GM12892 (cell line): ENCODE results near the gene SSR3.
"Not testable (repeated sequence)": the region's sequence is repeated elsewhere in the genome, so short reads cannot be mapped to it uniquely, and the experiment has no call there.

Experiments
- DNase-seq: peaks from one replicate; pipeline ENCODE4 v3.0.0; 2011; ENCODE audit not compliant: insufficient read length
- FAIRE-seq: peaks from 2 replicates; lab custom pipeline; 2011; peaks lifted over from hg19 to GRCh38; lab: Jason Lieb, UNC
- POLR2A ChIP-seq: IDR thresholded peaks from 2 replicates; pipeline ENCODE4 v1.6.1; 2011; ENCODE audit warnings: low read depth, low read length, control low read depth
- POLR2AphosphoS5 ChIP-seq: IDR thresholded peaks from 2 replicates; pipeline ENCODE4 v1.6.1; 2011; ENCODE audit warnings: low read depth, low read length, control low read depth
- TAF1 ChIP-seq: IDR thresholded peaks from 2 replicates; pipeline ENCODE4 v1.6.1; 2011; ENCODE audit warnings: low read depth, mild to moderate bottlenecking, control low read depth, low read length, borderline replicate concordance

The SSR3 gene

DNA sequence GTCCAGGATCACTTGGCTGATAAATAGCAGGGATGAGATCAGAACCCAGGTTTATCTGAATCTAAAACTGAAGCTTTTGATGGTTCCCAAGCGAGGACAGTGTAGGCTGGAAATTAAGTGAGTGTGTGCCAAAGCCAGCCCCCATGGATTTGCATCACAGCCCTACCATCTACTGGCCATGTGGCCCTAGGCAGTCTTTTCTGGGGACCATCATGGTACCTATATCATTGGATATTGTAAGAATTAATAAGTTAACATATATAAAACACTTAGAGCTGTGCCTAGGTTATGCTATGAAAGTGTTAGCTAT, 32.8 kb upstream of the SSR3 start:
- peak; percentile 48 for FAIRE-seq
- DNase-seq = no peak
- TF ChIP-seq POLR2A (no peak), TAF1 (no peak), POLR2AphosphoS5 (no peak)

DNA sequence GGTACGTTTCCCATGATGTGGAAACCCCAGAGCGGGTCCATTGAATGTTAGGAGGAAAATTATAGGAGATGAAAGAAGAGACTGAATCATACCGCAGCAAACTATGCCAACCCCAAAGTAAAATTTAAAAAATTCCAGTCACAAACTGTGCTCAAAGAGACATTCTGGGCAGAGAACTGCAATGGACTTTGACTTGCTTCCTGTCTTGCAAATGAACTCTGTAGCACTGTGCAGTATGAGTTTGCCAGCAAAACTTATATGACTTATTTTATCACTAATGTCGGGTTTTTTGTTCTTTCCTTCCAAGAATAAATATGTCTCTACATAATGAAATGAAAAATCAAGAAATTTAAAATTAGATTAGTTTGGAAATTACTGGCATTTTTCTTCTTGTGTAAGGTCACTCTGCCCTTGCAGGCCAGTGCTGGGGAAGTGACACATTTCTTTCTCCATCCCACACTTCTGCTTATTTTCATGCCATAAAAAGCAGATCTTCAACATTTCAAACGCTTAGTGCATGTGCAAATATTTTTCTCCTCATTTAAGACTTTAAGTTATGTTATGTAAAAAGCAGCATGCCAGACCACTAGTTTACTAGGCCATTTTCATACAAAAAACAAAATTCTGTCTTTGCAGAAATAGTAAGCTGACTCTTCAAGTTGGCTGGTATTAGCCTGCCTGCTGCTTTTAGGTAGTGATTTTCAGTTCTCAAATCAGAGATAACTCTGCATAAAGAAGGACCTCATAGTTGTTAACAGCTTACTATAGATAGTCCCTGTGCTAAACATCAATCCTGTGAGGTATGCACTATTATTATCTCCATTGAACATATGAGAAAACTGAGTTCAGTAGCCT, 32.2 kb upstream of the SSR3 start:
- FAIRE-seq = peak; percentile 24
- DNase-seq = no peak

DNA sequence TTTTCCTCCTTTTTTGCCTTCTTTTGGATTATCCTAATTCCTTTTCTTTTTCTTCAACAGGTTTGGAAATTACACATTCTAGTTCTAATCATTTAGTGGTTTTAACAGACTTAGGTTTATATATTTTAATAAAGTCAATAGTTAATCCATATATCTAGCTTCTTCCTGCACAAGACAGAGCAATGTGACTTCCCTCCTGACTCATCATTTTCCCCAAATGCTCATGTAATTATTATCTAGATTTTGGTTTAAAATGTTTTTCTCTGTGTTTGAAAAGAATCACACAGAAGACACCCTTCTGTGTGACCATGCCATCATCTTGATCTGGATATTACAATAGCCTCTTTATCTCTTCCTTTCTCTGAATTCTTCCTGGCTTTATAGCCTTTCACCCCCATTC, 28.6 kb upstream of the SSR3 start:
- DNase-seq (no peak), FAIRE-seq (no peak)
- no peak for TF ChIP-seq POLR2A

More for the DNA sequence above, 32.2 kb upstream of the SSR3 start:
- TF ChIP-seq POLR2A = no peak
- TF ChIP-seq TAF1 = no peak
- no peak for TF ChIP-seq POLR2AphosphoS5

DNA sequence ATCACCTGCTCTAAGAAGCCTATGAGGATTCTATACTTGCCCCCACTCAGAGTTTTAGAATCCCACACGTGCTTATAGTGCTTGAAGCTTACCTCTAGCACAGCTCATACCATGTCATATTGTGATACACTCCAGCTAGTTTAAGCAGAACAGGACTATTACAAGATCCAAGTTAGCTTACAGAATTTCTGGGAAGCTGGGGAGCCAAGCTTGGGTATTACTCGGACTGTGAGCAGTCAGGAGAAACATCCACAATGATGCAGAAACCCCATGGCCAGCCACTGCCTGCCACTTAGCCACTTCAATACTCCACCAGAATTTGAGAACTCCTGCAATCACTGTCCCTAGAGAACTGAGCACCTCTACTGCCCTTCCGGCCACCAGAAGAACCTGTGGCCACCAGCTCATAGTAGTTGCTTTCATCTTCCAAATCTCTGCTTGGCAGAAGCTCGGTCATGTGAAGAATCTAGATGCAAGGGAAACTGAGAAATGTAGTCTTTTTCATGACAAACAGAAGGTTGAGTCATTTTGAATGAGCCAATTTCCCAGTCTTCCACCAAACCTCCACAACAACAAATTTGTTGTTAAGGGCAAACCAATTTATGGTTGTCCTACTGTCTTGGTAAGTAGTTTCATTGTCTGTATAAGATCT, 27.7 kb upstream of the SSR3 start:
- FAIRE-seq (peak; percentile 56), DNase-seq (no peak)
- TF ChIP-seq POLR2AphosphoS5 (no peak), TAF1 (no peak), POLR2A (no peak)

DNA sequence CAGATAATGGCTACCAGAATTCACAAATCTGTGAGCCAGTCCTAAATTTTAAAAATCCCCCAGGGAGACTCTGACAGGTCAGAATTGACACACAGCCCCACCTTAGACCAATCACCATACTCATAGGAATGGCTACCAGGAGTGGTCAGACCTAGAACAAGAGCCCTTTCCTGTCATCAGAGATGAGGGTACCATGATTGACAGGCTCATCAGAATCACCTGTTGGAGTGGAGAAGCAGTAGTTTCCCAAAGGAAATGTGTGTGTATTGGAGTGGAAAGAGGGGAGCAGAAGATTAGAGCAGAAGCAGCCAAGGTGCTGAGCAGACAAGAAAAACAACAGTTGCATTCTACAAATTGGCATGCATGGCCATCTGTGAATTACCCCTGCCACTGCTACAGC, 27.0 kb upstream of the SSR3 start:
- DNase-seq (no peak), FAIRE-seq (no peak)
- TF ChIP-seq POLR2A (no peak), TAF1 (no peak), POLR2AphosphoS5 (no peak)

DNA sequence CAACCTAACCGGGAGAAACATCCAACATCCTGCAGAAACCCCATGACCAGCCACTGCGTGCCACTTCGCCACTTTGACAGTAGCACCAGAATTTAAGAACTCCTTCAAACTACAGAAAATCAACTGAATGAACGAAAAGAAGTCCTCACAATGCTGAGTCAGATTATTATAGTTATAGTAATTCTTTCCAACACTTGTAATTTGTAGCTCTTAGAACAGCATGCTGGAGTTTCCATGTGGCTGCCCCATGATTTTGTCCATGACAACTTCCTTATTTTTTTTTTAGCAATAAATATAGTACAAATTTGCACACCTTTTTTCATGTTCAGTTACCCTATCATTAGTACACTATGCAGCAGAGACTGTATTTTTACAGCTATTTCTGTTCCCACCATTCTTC, 26.1 kb upstream of the SSR3 start:
- TF ChIP-seq POLR2AphosphoS5 = no peak
- no peak for TF ChIP-seq TAF1
- TF ChIP-seq POLR2A = no peak
- FAIRE-seq (no peak), DNase-seq (no peak)

DNA sequence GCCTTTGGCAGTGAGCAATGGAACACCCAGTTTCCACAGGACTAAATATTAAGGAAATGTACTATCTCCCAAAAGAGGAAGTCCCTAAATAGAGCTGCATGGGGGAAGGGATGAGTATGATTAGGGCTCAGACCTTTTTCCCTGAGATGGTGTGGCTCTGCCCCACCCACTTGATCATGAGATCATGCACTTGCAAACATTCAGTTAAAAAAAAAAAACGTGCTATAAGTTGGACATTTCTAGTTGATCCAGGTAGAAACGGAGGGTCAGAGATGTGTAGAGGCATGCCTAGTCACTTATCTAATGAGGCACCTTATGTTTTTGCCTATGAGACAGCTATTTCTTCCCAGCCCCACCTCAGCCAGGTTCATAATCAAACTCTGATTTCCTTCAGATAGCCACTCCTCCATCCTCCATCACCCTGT, 24.5 kb upstream of the SSR3 start:
- TF ChIP-seq POLR2A = no peak
- TF ChIP-seq POLR2AphosphoS5 = no peak
- TF ChIP-seq TAF1 = no peak
- no peak for FAIRE-seq
- no peak for DNase-seq

DNA sequence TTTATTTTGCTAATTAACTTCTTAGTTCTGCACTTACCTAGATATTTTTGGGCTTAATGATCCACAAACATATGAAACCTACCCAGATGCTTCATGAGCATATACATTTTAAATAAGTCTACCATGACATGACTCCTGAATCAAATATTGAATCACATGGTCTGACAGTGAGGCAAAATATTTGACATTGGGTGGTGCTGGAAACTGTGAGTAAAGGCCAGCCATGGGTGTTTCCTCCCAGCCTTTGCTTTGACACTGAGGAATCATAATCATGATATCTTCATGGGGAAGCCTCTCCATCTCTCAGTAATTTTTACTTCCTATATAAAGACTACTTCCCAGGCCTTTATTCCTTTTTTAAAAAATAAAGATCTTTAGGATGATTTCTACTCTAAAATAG, 22.8 kb upstream of the SSR3 start:
- FAIRE-seq = no peak
- DNase-seq = no peak
- TF ChIP-seq TAF1 = no peak
- TF ChIP-seq POLR2AphosphoS5 = no peak
- TF ChIP-seq POLR2A = no peak

DNA sequence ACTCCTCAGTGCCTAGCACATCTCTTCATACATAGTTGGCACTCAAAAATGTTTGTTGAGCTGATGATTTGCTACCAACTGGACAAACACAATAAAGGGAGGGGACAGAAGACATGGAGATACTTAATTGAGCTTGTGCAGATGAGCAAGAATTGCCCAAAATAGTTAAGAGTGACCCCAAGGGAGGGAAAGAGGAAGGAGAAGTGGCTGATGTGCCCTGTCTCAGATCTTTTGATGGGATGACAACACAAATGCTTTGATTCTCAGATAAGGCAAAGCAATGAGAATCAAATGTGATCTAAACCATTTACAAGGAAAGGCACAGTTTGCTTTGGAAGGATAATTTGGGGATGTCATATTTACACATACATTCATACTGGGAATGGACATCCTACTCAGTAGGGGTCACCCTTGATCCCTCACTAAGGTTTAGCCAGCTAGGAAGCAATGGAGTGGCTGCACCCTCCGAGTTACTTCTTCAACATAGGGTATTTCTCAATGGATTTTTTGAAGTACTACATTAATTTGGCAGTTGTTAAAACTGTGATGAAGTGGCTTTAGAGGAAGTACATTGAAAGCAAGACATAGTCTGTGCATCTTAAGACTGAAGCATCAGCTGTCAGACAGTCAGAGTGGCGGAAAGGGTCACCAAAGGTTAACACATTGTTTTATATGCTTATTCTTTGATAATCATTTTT, 21.9 kb upstream of the SSR3 start:
- no peak for TF ChIP-seq TAF1
- no peak for TF ChIP-seq POLR2AphosphoS5
- TF ChIP-seq POLR2A = no peak
- DNase-seq (no peak), FAIRE-seq (no peak)

DNA sequence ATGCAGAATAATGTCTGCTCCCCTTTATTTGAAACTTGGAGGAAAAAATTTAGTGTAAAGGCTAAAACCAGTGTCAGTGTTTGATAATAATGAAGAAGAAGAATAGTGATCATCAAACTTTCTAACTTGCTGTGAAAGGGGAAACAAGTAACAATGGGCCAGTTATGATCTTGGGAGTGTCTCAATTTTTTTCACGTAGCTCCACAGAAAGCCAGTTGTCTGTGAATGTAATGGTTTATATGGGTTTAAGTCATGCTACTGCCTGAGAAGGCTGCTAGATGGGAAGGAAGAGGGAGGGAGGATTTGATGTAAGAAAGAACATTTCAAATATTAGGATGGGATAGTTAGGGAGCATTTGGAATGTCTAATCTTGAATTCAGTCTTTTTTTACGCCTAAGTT, 21.1 kb upstream of the SSR3 start:
- no peak for TF ChIP-seq TAF1
- no peak for TF ChIP-seq POLR2AphosphoS5
- TF ChIP-seq POLR2A = no peak
- DNase-seq (no peak), FAIRE-seq (no peak)

DNA sequence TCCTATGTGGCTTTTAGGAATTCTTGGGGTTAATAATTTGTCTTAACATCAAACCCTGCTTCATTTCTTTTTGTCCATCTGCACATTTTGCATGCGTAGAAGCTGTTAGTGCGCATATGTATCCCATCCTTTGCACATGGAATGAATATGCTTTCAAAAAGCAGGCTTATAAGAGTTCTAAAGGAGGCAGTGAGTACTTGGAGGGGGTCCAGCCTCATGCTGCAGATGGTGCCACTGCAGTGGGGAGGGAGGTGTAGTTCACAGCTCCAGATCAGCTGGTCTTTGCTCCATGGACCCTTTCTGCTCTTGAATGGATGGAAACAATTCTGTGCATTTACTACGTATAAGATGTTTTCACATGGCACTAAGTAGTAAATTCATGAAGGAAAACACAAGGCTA, 20.7 kb upstream of the SSR3 start:
- FAIRE-seq (no peak), DNase-seq (no peak)
- TF ChIP-seq TAF1 = no peak
- no peak for TF ChIP-seq POLR2AphosphoS5
- TF ChIP-seq POLR2A = no peak

DNA sequence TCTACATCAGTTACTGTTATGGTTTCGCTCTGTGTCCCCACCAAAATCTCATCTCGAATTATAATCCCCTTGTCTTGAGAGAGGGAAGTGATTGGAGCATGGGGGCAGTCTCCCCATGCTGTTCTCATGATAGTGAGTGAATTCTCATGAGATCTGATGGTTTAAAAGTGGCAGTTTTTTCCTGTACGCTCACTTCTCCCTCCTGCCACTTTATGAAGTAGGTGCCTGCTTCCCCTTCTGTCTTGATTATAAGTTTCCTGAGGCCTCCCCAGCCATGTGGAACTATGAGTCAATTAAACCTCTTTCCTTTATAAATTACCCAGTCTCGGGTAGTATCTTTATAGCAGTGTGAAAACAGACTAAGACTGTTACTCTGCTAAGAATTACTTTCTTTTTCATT, 15.0 kb upstream of the SSR3 start:
- DNase-seq, FAIRE-seq: not testable (repeated sequence)

DNA sequence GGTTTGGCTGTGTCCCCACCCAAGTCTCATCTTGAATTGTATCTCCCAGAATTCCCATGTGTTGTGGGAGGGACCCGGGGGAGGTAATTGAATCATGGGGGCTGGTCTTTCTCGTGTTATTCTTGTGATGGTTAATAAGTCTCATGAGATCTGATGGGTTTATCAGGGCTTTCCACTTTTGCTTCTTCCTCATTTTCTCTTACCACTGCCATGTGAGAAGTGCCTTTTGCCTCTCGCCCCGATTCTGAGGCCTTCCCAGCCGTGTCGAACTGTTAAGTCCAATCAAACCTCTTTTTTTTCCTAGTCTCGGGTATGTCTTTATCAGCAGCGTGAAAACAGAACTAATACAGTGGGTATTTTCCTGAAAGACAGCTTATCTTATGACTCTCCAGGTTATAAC, 14.1 kb upstream of the SSR3 start:
- FAIRE-seq, DNase-seq: not testable (repeated sequence)
